ENCODE data around the gene VEZT.
A peak's percentile ranks its signal among the peaks of the same experiment; 100 is the strongest.
"Not testable (repeated sequence)": the region's sequence is repeated elsewhere in the genome, so short reads cannot be mapped to it uniquely, and the experiment has no call there.

Gene VEZT, protein sequence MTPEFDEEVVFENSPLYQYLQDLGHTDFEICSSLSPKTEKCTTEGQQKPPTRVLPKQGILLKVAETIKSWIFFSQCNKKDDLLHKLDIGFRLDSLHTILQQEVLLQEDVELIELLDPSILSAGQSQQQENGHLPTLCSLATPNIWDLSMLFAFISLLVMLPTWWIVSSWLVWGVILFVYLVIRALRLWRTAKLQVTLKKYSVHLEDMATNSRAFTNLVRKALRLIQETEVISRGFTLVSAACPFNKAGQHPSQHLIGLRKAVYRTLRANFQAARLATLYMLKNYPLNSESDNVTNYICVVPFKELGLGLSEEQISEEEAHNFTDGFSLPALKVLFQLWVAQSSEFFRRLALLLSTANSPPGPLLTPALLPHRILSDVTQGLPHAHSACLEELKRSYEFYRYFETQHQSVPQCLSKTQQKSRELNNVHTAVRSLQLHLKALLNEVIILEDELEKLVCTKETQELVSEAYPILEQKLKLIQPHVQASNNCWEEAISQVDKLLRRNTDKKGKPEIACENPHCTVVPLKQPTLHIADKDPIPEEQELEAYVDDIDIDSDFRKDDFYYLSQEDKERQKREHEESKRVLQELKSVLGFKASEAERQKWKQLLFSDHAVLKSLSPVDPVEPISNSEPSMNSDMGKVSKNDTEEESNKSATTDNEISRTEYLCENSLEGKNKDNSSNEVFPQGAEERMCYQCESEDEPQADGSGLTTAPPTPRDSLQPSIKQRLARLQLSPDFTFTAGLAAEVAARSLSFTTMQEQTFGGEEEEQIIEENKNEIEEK

DNA sequence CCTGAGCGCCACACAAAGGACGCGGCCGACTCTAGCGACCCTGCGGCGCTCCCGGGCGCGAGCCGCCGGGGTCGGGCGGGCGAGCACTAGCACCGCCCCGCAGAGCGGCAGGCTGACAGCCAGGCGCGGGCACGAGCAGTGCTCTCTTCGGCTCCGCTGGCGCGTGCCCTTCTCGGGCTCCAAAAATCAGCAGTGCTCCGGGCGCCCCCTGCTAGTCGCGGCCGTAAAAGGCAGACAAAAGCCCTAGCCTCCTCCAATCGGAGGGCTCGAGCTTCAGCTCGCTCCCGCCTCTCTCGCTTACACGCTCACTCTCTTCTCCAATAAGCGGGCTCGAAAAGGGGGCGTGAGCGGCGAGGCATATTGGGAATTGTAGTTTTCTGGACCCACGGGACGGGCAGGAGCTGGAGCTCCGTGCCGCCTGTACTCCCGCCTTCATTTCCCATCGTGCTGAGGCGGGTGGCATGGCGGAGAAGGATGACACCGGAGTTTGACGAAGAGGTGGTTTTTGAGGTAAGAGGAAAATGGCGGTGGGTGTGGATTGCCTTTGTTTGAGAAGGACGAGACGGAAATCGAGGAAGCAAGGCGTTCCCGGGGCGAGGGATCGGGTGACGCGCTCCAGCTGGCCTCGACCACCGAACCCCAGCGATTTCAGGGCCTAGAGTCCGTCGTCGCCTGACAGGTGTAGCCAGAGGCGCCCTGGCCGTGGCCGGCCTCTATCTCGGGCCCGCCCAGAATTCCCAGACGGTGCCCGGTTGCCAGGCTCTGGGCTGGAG lies at the start of gene VEZT, which contains the start of gene FGD6:
Gene VEZT (plus strand): TSS at position 431 of the 773 bp plus-strand sequence. CDS start 44 bp downstream, at position 475.
Gene FGD6 (minus strand): TSS at position 91 of the 773 bp plus-strand sequence. CDS start 227 bp downstream, outside the sequence.
- peak; percentile 98 to 100 for DNase-seq

DNA sequence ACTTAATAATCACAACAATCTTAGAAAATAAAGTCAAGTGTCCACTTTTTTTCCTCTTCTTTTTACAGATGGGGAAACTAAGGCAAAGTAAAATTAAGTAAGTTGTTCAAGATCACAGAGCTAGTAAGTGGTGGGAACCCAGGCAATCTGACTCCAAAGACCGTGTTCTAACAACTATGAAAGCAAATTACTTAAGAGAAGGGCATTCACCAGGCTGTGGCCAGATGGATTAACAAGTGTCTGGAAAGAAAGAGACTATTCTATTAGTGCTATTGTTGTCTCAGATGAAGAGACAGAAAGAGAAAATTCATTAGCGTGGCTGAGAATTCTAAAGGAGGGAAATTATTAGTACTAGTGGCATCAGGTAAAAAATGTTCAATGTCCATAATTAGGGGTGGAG lies 48.9 kb upstream of the VEZT start:
- no peak for DNase-seq

GRCh38 chr12:95169368-95169767 lies 48.2 kb upstream of the VEZT start:
- no peak for DNase-seq

DNA sequence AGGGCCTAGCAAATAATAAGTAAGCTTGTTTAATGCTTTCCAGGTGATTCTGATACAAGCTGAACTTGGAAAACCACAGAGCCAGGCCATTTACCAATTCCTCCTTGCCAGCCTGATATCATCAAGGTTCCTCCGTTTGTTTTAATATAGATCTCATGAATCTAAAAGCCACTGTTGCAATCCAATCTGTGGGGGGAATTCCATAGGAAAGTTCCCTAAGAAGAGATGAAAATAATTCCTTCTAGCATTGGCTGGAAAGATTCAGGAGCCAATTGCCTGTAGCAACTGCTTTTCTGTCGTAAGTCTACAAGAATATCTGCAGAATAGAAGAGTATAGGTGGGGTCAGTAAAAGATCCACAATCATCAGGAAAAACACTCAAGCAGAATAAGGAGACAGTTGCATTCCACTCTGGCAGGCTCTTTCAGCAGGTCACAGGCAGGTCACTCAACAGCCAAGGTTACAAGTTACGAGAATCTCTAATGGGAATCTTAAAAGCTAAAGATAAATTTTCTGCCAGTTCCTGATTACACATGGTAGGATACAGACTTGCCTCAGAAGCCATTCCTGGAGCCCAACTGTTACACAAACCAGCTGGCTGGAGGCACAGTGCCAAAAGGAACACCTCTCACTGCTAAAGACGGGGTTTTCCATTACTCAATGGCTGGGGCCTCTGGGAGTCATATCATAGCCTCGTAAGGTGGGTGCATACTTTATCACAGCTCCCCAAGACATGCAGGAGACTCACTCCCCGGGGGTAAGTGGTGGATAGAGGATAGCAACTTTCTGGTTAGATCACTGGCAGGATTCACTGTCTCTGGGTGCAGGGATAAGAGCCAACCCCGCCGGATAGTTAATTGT lies 44.0 kb upstream of the VEZT start:
- no peak for DNase-seq

DNA sequence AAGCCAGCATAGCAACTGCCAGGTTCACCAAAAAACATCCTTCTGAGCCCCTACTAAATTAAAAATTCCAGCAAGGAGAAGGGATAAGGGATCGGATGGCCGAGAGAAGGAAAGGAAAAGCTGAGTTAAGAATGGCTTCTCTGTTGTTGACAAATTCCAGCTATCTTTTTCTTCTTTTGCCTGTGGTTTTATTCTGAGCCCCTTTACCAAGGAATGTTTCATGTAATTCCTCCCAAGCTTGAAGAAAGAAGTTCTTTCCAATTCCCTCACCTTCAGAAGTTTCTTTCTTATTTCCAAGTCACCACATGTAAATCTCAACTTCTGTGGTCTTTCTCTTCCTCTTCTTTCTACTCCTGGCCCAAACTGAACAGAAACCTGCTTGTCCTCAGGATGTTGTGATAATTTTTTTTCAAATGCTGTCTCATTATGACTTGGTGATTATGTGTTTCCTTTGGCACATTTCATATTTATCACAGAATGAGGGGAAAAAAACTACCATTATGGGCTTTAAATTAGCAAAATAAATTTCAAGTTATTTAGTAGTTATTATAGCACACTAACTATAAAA lies 40.3 kb upstream of the VEZT start:
- DNase-seq = no peak

DNA sequence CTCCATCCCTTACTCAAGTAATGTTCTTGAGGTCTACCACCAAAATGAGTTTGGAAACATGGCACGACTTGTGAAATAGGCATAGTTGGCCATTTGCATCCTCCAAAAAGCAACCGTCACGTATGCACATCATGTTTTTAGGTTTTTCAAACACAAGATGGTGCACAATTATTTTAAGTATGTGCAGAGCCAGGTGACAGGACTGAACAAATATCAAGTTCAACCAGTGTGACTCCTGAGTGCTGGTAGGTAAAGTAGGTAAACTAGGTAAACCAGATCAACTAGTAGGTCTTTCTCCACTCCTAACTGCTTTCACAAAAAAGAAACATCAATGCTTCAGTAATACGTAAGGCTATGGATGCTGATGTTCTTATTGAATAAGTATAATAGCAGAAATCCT lies 39.5 kb upstream of the VEZT start:
- DNase-seq = no peak

- no peak for DNase-seq
Observed at GRCh38 chr12:95179011-95179410, 38.6 kb upstream of the VEZT start.

DNA sequence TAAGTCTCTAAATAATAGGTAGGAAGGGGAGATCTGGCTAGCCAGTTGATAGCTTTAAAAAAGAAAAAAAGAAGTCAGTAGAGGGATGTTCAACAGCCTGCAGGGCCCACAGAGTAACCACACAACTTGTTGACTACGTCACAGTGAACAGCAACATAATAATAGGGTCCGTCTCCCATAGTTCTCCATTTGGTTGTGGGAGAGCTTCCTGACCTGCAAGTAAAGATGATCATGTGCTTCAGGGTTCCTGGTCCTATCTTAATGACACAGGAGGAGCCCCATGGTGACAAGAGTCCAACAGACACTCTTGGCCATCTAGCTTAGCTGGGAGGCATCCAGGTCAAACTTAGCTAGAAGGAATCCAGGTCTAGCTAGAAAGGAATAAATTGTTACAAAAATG lies 36.5 kb upstream of the VEZT start:
- no peak for DNase-seq

DNA sequence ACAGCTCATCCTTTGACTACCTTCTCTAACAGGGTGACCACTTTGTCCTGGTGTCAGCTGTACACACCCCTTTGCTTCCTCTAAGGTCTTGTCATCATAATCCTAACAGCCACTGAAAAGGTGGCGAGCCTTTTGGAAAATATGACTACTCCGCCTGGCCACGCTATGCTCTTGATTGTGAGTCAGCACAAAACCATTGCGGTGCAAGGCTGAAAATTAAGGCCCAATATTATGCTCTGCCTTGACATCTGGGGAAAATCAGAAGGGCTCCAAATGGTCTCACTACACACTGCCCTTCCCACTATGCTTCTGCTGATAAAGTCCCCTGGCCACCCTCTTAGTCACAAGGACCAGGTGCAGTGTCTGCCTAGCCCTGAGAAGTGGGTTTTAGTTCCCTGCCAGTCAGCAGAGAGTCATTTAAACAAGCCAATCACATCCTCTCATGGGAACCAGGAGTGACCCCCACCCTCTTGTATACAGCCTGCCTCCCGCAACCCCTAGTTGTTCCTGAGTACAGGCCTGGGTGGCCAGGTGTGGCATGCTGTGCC lies 34.7 kb upstream of the VEZT start:
- no peak for DNase-seq

- DNase-seq = no peak
Observed at GRCh38 chr12:95184121-95184520, 33.5 kb upstream of the VEZT start.

- DNase-seq = no peak
Observed at GRCh38 chr12:95185072-95185471, 32.5 kb upstream of the VEZT start.

DNA sequence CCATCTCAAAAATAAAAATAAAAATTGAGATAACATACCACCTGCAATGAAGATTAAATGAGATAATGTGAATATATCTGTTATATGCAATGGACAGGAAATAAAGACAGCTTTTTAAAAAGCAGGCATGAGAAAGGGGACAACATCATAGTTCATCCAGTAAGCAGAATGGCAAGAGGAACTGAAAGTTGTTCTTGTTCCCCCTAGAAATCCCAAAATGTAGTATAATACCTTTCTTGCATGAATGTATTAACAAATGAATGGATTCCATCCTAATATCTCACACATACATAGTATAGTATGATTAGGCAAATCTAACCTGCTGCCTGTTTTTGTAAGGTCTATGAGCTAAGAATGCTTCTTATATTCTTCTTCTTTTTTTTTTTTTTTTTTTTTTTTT lies 31.8 kb upstream of the VEZT start:
- DNase-seq = no peak

DNA sequence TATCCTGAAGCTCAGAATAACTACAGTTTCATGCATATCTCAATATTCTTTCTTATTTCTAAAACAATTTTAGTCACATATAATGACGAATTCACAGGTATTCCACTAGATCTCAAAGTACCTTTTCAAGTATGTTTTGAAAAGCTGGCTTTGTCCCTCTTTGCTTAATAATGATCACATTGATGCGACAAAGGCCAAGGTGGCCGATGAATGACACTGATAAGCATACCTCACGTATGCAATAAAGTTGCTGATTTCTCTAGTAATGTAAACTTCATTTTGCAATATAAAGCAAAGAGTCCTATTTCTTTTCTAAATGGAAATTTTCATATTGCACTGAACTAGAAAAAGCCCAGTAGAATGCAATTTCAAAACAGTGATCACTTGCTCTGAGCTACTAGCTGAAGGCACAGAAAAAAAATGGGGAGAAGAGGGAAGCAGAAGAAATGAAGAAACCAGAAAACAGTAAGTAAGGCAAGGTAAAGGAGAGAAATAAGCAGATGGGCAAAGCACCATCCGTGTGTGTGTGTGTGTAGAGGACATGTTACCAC lies 29.7 kb upstream of the VEZT start:
- no peak for DNase-seq

GRCh38 chr12:95191060-95191696 lies 26.4 kb upstream of the VEZT start:
- DNase-seq = no peak

- DNase-seq = no peak
Observed at GRCh38 chr12:95192271-95192670, 25.3 kb upstream of the VEZT start.

DNA sequence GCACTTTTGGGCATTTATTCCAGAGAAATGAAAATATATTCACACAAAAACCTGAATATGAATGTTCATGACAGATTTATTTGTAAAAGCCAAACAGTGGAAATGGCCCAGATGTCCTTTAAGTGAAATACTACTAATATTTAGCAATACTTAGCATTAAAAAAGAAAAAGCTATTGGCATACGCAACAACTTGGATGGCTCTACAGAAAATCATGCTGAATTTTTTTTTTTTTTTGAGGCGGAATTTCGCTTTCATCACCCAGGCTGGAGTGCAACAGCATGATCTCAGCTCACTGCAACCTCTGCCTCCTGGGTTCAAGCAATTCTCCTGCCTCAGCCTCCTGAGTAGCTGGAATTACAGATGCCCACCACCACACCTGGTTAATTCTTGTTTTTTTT lies 24.5 kb upstream of the VEZT start:
- DNase-seq = no peak

DNA sequence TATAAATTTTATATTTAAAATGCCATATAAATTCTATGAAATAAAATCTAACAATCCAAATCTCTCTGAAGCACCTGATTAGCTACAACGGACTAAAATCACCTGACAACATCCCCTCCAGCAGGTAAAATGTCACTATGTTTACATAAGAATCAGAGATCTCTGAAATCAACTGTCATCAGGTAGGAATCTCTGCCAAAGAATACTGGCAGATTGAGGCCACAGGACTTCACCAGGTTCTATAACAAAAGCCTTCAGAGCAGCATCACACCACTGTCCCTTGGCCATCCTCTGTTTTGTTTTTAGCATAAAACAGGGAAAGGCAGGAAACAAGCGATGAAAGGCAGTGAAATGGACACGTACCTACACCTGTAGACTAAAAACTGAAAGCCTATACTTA lies 22.5 kb upstream of the VEZT start:
- no peak for DNase-seq

GRCh38 chr12:95196875-95197569 lies 20.6 kb upstream of the VEZT start:
- not testable (repeated sequence) for DNase-seq

GRCh38 chr12:95197636-95198035 lies 20.0 kb upstream of the VEZT start:
- no peak for DNase-seq

GRCh38 chr12:95198914-95199313 lies 18.7 kb upstream of the VEZT start:
- no peak for DNase-seq
